Measurements from ENCODE around the gene HTRA3.

Gene HTRA3

GRCh38 chr4:8317474-8317873, 47.9 kb downstream of the HTRA3 start:
- TF ChIP-seq, protein P1, sequence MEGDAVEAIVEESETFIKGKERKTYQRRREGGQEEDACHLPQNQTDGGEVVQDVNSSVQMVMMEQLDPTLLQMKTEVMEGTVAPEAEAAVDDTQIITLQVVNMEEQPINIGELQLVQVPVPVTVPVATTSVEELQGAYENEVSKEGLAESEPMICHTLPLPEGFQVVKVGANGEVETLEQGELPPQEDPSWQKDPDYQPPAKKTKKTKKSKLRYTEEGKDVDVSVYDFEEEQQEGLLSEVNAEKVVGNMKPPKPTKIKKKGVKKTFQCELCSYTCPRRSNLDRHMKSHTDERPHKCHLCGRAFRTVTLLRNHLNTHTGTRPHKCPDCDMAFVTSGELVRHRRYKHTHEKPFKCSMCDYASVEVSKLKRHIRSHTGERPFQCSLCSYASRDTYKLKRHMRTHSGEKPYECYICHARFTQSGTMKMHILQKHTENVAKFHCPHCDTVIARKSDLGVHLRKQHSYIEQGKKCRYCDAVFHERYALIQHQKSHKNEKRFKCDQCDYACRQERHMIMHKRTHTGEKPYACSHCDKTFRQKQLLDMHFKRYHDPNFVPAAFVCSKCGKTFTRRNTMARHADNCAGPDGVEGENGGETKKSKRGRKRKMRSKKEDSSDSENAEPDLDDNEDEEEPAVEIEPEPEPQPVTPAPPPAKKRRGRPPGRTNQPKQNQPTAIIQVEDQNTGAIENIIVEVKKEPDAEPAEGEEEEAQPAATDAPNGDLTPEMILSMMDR (IDR thresholded peaks at IDR 0.05) = no peak

GRCh38 chr4:8318509-8318908, 49.0 kb downstream of the HTRA3 start:
- TF ChIP-seq, protein P1 (IDR thresholded peaks at IDR 0.05) = no peak

GRCh38 chr4:8319061-8319460, 49.5 kb downstream of the HTRA3 start:
- TF ChIP-seq, protein P1 (IDR thresholded peaks at IDR 0.05) = no peak

DNA sequence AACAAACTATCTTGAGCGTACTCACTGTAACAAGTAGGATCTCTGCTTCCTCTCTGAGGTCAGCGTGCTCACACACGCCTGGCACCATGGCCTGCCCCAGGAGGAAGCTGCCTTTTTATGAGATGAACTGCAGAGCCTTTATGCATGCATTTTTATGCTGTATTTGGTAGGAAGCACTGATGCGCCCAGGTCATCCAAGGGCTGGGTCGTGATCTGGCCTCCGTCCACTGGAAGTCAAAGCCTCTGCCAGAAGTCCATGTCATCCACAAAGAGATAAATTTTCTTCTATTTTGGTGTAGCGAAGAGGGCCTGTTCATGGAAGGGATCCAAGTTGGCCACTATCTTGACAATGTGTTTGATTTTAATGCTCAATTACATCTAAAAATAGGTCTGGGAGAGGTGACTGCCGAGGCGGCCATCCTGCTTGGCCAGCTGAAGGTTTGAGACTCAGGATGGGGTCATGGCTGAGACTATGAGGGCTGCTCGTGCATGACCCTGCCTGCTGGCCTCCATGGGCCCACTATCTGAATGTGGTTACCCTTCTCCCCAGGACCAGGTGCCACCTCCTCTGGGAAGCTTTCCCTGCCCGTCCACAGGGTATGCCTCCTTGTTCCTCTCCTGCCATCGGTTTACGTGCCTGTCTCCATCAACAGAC, 50.3 kb downstream of the HTRA3 start:
- TF ChIP-seq, protein P1 (IDR thresholded peaks at IDR 0.05) = no peak

DNA sequence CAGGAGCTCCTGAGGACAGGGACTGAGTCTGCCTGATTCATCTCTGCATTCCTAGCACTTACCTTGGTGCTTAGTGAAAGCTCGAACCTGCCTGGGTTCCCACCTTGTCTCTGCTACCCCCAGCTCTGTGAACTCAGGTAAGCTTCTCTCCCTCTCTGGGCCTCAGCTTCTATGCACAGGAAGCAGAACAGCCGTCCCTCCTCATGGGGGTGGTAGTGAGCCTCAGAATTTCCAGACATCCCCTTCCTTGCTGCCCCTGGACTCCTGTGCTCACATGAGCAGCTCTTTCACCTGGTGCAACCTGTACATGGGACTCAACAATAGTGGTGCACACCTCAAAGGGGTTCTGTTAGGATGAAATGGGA, 50.8 kb downstream of the HTRA3 start:
- TF ChIP-seq, protein P1 (IDR thresholded peaks at IDR 0.05) = no peak

GRCh38 chr4:8321220-8321619, 51.7 kb downstream of the HTRA3 start:
- TF ChIP-seq, protein P1 (IDR thresholded peaks at IDR 0.05) = no peak

DNA sequence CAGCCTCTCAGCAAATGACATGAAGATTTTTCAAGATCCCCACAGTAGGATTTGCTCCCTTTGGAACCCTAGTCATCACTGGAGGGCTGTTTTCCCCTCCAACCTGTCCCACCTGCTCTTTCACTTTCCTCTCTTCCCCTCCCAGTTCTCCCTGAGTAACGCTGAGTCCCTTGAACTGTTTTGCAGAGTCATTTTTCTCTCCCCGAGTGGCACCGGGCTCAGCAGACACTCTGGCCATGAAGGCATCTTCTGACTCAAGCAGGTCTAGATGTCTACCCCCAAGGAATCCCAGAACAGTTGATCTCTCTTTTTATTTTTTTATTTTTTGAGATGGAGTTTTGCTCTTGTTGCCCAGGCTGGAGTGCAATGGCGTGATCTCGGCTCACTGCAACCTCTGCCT, 52.2 kb downstream of the HTRA3 start:
- TF ChIP-seq, protein P1 (IDR thresholded peaks at IDR 0.05) = no peak
